ENCODE results near the gene SPECC1L.

Gene SPECC1L

DNA sequence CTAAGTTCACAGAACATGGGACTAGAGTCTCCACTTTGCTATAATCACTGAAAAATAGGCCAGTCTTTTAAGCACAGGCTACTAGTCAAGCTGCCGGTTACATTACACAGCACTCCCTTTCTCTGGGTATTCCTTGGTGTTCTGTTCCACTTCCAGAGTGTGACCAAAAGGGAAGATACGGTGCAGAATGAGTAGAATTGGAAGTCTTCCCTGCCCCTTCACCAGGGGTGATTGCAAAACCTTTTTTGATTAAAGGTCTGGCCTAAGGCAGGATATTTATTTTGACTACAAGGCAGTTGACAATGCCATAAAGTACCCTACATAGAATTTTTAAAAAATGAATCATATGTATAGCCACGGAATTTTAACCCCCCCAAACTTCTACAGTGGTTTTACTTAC is 97.2 kb downstream of the SPECC1L start:
- no peak for DNase-seq

DNA sequence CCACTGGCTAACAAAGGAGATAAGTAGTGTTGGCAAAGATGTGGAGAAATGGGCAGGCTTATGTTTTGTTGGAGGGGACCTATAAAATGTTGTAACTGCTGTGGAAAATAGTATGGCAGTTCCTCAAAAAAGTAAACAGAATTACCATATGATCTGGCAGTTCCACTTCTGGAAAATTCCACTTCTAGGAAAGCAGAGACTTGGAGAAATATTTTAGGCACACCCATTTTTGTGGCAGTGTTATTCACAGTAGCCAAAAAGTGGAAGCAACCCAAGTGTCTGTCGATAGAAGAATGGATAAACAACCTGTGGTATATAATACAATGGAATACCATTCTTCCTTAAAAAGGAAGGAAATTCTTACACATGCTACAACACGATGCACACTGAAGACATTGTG is 99.8 kb downstream of the SPECC1L start:
- no peak for DNase-seq

DNA sequence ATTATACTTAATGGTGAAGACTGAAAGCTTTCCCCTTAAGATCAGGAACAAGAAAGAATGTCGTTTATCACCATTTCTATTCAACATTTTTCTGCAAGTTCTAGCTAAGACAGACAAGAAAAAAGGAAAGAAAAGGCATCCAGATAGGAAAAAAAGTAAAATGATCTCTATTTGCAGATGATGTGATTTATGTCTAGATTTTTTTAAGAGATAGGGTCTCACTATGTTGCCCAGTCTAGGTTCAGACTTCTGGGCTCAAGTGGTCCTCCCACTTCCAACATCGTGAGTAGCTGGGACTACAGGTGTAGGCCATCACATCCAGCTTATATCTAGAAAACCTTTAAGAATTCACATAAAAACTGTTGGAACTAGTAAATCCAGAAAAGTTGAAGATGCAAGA is 105.4 kb downstream of the SPECC1L start:
- no peak for DNase-seq

DNA sequence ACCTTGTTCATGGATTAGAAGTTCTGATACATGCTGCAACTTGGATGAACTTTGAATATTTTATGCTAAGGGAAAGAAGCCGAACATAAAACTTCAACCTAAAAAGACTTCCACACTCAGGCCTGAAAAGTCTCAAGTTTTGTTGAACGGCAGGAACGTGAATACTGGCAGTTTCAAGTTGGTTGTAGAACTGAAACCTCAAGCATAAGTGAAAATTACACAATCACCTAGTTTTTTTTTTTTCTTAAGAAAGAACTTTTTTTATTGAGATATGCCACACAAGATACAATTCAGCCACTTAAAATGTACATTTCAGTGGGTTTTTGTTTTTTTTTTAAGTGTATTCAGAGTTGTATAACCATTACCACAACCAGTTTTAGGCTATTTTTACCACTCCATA is 106.0 kb downstream of the SPECC1L start:
- no peak for DNase-seq

DNA sequence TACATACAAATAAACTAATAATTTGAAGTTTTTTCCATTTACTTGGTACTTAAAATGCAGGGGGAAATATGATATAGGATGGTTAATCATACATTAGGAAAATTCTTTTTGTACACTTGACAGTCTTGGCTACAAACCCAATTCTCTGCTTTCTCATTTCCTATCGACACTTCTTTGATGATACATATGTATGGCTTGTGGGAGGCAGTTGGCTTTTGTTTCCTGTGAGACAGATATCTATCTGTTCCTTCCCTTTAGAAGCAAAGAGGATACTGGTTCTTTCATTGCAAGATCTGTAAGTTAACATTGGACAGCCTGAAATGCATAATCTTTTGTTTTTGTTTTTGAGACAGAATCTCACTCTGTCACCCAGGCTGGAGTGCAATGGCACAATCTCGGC is 108.9 kb downstream of the SPECC1L start:
- DNase-seq: no peak

DNA sequence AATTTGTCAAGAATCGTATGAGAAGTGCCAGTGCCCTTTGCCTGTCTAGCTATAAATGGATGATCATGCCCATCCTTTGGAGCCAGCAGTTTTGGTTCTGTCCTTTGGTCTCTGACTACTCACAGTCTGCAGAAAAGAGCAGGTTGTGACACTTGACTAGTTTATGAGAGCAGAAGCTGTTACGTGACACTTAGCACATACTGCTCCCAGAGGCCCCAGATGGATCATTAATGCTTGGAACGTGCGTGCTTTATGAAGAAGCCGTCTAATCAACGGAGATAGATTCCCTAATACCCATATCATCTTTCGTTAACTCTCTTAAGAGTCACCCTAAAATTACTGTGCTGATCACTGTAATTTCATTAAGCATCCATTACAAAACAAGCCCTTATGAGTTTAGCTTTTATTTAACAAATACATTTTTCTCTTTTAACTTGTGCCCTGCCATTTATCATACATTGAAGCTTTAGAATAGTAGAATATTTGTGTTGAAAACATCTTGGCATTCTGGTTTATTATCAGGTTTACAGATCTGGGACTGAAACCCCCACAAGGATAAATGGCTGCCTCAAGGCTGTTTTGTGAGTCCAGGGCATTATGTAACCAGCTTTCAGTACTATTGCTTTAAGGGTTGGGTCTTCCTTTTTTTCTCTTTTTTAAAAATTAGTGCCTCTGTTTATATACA is 109.7 kb downstream of the SPECC1L start:
- DNase-seq: no peak

DNA sequence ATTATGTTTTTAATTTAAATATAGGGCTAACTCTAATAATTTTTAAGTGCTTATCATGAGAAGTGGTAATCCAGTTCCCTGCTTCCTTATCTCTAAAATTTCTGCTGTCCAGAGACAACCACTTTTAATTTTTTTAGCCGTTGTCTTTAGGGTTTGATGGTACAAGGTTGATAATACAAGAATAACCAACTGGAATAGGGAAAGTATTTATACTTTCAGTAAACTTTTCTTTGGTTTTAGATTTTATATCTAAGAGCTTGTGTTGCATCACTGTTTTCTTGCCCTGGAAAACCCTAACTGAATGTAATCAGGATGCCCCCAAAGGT is 110.2 kb downstream of the SPECC1L start:
- DNase-seq: no peak

DNA sequence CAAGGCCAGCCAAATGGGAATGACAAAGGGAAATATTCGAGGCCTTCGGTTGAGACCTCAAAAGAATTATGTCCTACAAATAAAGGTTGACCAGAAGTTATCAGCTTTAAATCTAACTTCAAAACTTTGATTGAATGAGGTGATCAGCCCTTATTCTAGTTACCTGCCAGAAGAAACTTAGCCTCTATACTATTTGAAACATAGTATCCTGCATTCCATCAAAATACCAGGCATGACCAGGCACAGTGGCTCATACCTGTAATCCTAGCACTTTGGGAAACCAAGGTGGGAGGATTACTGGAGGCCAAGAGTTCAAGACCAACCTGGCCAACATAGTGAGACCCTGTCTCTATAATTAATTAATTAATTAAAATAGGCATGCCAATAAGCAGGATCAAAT is 112.4 kb downstream of the SPECC1L start:
- DNase-seq: no peak

DNA sequence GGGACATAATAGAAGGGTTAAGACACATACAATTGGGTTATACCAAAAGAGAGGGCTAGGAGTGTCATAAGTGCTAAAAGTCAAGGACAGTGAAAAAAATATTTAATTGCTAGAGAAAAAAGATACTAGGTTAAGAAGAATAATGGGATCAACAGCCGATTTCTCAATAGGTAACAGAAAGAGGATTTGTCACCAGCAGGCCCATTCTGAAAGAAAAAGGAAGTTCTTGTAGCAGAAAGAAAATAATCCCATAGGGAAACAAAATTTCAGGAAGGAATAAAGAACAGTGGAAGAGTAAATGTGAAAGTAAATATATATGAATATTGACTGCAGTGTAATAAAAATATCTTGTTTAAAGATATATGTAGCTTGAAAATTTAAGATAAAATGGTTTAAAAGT is 113.5 kb downstream of the SPECC1L start:
- no peak for DNase-seq

DNA sequence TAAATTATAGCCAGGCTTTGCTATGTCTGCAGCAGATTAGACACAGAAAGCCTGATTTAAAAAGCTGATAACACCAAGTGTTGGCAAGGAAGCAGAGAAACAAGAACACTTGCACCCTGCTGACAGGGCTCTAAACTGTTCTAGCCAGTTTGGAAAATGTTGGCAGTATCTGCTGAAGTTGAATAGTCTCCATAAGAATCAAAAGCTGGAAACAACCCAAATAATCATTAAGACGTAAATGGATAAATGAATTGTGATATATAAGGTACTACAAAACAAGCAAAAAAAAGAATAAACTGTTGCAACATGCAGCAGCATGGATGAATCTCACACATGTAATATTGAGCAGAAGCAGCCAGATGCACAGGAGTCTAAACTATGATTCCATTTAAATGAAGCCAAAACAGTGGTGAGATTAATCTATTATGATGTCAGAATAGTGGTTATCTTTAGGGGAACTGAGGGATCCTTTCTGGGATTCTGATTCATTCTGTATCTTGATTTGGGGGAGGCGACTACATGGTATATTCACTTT is 116.4 kb downstream of the SPECC1L start:
- no peak for DNase-seq

DNA sequence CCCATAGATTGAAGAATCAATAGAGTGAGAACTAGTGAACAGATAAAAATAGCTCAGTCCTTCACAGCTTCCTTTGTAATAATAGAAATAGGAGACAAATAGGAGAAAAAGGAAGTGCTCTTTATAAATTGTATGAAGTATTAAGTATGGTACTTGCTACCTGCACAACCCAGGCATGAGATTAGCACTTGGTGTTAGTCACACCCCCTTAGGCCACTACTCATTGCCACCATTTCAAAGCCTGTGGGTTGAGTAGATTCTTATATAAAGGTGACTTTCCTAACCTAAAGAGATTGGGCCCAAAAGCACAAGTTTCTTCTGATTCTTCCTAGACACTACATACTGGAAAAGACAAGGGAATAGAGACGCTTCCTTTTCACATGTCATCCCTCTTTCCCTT is 119.0 kb downstream of the SPECC1L start:
- no peak for DNase-seq

DNA sequence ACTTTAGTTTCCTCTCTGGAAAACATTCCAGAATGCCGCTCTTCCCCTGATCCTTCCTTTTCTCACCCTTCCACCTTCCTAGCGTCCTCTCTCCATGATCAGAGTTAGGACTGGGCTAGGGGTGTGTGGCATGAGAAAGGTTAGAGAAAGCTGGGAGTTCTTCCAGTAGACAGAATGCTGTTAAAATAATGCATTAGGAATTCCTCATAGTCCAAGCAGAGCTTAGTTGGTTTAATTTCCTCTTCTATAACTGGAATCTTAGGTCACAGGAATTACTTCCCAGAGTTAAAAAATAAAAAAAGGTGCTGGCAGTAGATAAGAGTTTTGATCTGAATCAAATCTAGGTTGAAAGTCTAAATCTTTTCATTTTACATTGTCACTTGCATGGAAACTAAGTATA is 119.5 kb downstream of the SPECC1L start:
- no peak for DNase-seq

DNA sequence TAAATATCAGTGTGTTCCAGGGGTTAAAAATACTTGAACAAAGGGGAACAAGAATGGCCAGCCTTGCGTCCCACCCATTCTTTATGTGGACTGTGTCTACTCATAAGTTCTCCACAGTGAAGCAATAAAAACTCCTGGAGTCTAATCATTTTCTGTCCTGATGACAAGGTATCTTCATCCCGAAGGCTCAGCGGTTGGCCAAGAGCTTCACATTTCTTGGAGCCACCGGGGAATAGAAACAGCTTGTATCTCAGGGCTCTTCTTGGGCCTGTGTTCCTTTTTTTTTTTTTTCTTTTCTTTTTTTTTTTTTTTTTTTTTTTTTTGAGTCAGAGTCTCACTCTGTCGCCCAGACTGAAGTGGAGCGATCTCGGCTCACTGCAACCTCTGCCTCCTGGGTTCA is 119.9 kb downstream of the SPECC1L start:
- DNase-seq: no peak

DNA sequence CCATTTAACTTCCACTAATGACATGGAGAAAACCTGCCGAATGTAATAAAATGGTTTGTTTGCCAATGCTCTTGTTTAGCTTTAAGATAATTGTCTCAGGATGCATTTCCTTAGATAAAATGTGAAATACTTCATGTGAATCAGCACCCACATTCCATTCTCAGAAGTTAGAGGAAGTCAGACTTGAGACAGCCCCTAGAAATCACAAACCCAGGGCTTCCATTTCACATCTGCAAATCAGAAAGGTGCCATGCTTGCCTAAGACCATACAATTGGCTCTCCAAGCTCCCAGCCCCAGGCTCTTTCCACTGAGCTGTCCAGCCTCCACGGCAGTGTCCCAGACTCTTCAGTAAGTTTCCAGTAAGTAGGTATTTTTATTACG is 121.2 kb downstream of the SPECC1L start:
- DNase-seq: no peak

DNA sequence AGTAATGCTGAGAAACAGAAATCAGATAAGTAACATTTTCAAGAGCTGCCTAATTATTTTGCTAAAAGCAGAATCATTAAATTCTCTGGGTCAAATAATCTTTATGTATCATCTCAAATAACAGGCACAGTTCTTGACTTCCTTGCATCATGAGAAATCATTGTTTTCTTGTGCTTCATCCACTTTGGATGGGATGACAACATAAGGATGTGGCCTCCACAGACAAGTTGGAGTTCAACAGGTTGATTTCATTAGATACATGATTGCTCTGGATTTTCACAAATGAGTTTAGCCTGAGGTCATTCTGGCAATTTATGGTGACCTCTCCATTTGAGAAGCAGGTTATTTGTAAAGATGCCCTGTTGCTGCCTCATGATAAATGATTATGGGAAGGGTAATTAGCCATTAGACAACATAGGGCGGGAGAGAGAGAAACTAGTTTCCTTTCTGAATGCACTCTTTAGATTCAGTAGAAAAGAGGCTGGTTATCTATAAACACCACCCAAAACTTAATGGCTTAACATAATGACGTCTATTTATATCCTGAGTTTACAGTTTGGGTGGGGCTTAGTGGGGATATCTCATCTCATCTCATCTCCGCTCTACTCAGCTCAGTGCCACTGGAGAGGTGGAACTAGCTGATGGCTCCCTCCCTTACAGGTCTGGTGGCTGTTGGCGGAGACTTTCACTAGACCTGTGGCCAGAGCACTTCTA is 121.7 kb downstream of the SPECC1L start:
- DNase-seq: peak; percentile 42

DNA sequence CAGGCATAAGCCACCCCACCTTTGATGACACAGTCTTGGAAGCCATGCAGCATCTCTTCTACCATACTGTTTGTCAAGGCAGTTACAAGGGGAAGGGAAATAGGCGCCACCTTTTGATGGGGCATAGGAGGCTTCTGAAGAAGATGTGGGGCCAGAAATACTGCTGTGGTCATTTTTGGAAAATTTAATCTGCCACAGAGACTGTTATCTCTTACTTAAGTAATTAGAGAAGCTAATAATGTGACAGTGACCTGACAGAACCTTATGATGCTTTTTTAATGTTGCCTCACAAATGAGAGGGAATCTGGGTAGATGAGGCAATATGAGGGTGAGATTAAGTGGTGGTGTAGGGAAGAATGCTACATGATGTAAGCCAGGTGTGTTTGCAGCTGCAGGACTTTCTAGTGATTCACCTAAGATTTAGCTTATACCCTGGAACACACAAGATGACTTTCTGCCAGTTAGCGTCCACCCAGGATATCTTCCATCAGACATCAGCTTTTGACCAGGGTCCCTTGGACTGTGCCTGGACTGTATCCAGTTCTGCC is 122.5 kb downstream of the SPECC1L start:
- no peak for DNase-seq

DNA sequence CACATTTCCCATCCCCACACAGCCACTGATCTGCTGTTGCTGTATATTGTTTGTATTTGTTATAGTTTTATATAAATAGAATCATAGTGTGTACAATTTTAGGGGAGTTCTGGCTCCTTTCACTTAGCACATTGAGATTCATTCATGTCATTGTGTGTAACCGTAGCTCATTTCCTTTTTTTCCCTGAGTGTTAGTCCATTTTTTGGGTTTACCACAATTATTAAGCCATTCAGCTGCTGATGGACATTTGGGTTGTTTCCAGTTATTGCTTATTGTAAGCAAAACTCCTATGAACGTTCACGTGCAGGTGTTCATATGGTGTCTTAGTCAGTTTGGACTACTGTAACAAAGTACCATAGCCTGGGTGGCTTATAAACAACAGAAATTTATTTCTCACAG is 123.2 kb downstream of the SPECC1L start:
- DNase-seq: no peak

DNA sequence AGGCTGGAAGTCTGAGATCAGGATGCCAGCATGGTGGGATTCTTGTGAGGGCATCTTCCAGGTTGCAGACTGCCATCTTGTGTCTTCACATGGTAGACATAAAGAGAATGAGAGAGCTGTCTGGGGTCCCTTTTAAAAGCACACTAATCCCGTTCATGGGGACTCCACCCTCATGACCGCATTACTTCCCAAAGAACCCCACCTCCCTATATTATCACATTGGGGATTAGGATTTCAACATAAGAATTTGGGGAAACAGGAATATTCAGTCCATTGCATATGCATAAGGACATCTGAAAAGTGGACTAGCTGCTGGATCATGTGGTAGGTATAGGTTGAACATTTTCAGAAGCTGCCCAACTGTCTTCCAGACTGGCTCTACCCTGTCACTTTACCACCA is 123.6 kb downstream of the SPECC1L start:
- no peak for DNase-seq

DNA sequence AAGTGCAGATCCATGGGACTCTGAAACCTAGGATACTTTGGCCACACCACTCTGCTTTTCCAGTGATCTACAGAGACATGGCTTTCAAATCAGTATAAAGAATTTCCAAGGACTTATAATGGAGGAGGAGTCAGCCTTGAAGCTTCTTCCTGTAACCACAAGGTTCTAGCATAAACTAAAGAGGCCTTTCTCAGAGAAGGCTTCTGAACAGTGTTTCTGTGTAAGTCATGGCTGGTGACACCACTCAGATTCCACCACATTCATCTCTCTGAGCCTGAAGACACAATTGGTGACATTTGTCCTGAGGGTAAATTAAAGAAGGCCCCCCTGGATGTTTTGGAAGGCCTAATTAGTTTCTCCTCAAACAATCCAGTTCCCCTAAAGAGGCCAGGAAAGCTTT is 127.8 kb downstream of the SPECC1L start:
- DNase-seq: no peak

DNA sequence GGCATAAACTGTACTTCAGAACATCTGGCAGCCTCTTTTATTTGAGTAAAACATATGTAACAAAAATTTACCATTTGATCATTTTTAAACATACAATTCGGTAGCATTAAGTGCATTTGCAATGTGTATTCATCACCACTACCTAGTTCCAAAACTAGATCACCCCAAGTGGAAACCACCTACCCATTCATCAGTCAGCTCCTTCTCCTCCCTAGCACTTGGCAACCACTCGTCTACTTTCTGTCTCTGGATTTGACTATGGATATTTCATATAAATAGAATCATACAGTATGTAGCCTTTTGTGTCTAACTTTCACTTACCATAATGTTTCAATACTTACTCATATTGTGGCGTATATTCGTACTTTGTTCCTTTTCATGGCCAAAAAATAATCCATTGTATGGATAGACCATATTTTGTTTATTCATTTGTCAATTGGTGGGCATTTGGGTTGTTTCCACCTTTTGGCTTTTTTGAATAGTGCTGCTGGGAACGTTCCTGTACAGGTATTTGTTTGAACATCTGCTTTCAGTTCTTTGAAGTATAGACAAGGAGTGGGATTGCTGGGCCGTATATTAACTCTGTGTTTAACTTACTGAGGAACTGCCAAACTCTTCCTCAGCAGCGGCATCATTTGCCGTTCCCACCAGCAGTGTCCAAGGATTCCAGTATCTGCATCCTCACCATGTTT is 129.5 kb downstream of the SPECC1L start:
- DNase-seq: no peak

DNA sequence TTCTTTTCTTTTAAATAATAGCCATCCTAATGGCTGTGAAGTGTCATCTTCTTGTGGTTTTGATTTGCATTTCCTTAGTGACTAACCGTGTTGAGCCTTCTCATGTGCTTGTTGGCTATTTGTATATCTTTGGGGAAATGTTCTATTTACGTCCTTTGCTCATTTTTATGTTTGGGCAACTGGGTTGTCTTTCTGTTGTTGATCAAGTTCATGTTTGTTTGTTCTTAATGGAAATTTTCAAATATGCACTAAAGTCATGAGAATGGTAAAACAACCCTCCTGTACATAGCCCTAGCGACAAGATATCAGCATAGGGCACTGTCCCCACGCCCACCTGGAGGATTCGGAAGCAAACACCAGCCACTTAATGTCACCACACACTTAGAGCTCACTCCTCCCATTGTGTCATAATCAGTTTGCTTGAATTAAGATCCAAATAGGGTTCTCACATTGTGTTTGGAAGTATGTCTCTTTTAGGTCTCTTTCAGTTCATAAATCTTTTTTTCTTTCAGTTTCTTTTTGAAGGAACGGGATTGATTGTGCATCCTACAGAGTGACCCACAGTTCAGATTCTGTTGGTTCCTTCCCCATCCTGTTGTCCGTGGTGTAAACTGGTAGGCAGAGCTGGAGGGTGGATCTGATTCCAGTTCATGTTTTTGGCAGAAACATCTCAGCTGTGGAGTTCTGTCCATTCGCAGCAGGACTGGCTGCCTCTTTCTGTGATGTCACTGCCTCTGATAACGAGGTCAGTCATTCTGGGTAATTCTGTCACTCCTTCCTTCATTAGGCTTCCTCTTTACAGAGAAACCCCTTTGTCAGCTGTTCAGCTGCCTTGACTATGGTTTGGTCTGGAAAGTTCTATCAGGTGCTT is 130.3 kb downstream of the SPECC1L start:
- DNase-seq: no peak

DNA sequence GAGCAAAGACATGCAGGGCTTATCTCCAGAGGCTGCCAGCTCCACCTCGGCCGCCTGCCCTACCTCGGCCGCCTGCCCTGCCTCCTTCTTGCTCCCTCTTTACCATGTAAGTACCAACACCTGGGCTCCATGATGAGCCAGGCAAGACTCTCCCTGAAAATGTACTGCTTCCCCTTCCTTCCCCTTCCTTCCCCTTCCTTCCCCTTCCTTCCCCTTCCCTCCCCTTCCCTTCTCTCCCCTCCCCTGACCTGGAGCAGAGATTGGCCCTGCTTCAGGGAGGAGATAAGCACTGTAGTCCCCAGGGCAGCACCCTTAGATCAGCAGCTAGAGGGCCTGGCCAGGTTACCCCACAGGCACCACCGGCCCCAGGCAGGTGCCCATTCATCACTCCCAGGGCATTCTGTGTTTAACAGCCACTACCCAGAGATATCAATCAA is 131.3 kb downstream of the SPECC1L start:
- no peak for DNase-seq

Data from DMS153 (cell line).